A673 (cell line): ENCODE data around the gene WFIKKN1. TPM values are rescaled to one million over a fixed set of nuclear protein-coding genes. Genes with fewer than 3 reads are reported as not detected.

Source experiments
- BruUV-seq: library from RNA; stranded (reverse); fragments of 400-500 nt; replicated peaks from 2 replicates; lab custom pipeline; 2021; lab: Mats Ljungman, UMichigan
- CTCF ChIA-PET: fragments of 300-600 bp; sonication (Branson Sonifier 250); formaldehyde crosslinking; loops from one replicate; lab custom pipeline; 2022; ENCODE audit warnings: antibody characterized with exemption; lab: Charles Lee
- POLR2A ChIA-PET: fragments of 300-600 bp; sonication (Branson Sonifier 250); formaldehyde crosslinking; loops from one replicate; lab custom pipeline; 2022; ENCODE audit warnings: antibody characterized with exemption; ENCODE audit not compliant: low non-redundant PET; lab: Charles Lee
- DNase-seq: peaks from one replicate; pipeline ENCODE4 v3.0.0-alpha.2; 2015; ENCODE audit warnings: low spot score
- H3K27ac ChIP-seq: fragments of 200-600 bp; sonication (generic); 2 replicates; pipeline ENCODE4 v1.5.1; 2016; ENCODE audit warnings: mixed run types, low read depth, mild to moderate bottlenecking, mixed read lengths, antibody characterized with exemption, low read length; ENCODE audit not compliant: poor library complexity, severe bottlenecking
- H3K27me3 ChIP-seq: fragments of 200-600 bp; sonication (generic); replicated peaks from 2 replicates; pipeline ENCODE4 v1.6.1; 2017; ENCODE audit warnings: mixed run types, low read depth, mild to moderate bottlenecking, mixed read lengths, antibody characterized with exemption, low read length; ENCODE audit not compliant: insufficient read depth, poor library complexity
- H3K36me3 ChIP-seq: fragments of 200-600 bp; sonication (generic); 2 replicates; pipeline ENCODE4 v1.6.1; 2016; ENCODE audit warnings: mixed run types, mild to moderate bottlenecking, mixed read lengths, antibody characterized with exemption, low read length; ENCODE audit not compliant: insufficient read depth, poor library complexity, severe bottlenecking
- H3K4me1 ChIP-seq: fragments of 200-600 bp; sonication (generic); 2 replicates; pipeline ENCODE4 v1.6.1; 2017; ENCODE audit warnings: mixed run types, mild to moderate bottlenecking, mixed read lengths, antibody characterized with exemption, low read length; ENCODE audit not compliant: insufficient read depth, poor library complexity, severe bottlenecking
- H3K4me3 ChIP-seq: fragments of 200-600 bp; sonication (generic); 2 replicates; pipeline ENCODE4 v1.5.1; 2016; ENCODE audit warnings: low read depth, mixed run types, mild to moderate bottlenecking, mixed read lengths, low read length; ENCODE audit not compliant: poor library complexity, severe bottlenecking
- H3K9me3 ChIP-seq: fragments of 200-600 bp; sonication (generic); 2 replicates; pipeline ENCODE4 v1.6.1; 2016; ENCODE audit warnings: mixed run types, low read depth, mild to moderate bottlenecking, mixed read lengths, antibody characterized with exemption, low read length; ENCODE audit not compliant: poor library complexity, severe bottlenecking
- CTCF ChIP-seq: fragments of 300-800, 200-600 bp; sonication (generic); conservative IDR thresholded peaks from 2 replicates; pipeline ENCODE4 v1.5.1; 2017; ENCODE audit warnings: low read depth, mild to moderate bottlenecking, antibody characterized with exemption, low read length, moderate library complexity, mixed read lengths
- EZH2 ChIP-seq: fragments of 200-600 bp; sonication (generic); IDR thresholded peaks from 2 replicates; pipeline ENCODE4 v1.6.1; 2017; ENCODE audit warnings: borderline replicate concordance, low read depth, mild to moderate bottlenecking, mixed read lengths, antibody characterized with exemption, low read length; ENCODE audit not compliant: poor library complexity, severe bottlenecking
- intact Hi-C: fragments of 100-400 bp; cut with micrococcal nuclease; formaldehyde crosslinking; loops from one replicate; pipeline ENCODE4 v1.10.0; 2022; ENCODE audit not compliant: unreplicated experiment
- total RNA-seq: library from RNA; stranded (reverse); gene quantifications from 2 replicates; pipeline ENCODE4 v1.2.3, GENCODE V29; 2021

WFIKKN1 gene
- total RNA-seq, 1 experiment from 2014 or later, result 1.7 TPM

- Histone ChIP-seq H3K4me3 (no peak overlapping the region), H3K4me1 (peaks cover 28% of the 10 kb centered on the region), H3K9me3 (no peaks in the 10 kb centered on the region), H3K36me3 (no peaks in the 10 kb centered on the region), H3K27ac (no peak overlapping the region), H3K27me3 (no peaks in the 10 kb centered on the region)
- ChIA-PET CTCF (no interaction called here), POLR2A (no interaction called here)
- no peak for TF ChIP-seq CTCF
- no peak for TF ChIP-seq EZH2
- no TSS peak for BruUV-seq
- intact Hi-C loops, result no loop called here
- DNase-seq, result no peak
Measured at GRCh38 chr16:583470-583814, 47.3 kb upstream of the WFIKKN1 start.

- no TSS peak for BruUV-seq
- DNase-seq, result peak; percentile 37
- no peak for TF ChIP-seq CTCF
- CTCF ChIA-PET, result interaction anchor here (0.9 kb wide), 1 partner anchor 518 kb away, joined by 12 read pairs; no protein-coding TSS in a partner anchor
- peaks cover 28% of the 10 kb centered on the region for H3K4me1 ChIP-seq
- H3K27ac ChIP-seq, result no peak overlapping the region
- no peaks in the 10 kb centered on the region for H3K27me3 ChIP-seq
- POLR2A ChIA-PET, result no interaction called here
- intact Hi-C loops, result no loop called here
- no peaks in the 10 kb centered on the region for H3K9me3 ChIP-seq
- no peaks in the 10 kb centered on the region for H3K36me3 ChIP-seq
- H3K4me3 ChIP-seq, result no peak overlapping the region
Measured at GRCh38 chr16:583815-584591, 46.8 kb upstream of the WFIKKN1 start.

DNA sequence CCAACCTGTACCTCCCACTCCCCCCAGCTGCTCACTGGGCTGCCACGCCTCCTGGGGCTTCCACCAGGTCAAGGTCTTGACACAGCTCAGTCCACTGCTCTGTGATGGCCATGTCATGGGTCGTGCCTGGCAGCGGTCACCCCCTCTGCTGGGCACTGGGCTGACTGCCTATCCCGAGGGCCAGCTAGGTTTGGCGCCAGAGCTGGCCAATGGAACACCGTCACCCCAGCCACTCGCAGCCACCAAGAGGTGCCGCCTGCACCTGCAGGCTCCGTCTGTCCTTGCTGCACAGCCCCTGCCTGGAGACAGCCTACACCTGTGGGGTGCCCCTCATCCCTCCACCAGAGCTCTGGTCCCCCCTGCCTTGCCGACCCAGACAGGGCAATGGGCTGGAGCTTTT lies 45.4 kb upstream of the WFIKKN1 start:
- H3K4me3 ChIP-seq, result no peak overlapping the region
- H3K27ac ChIP-seq, result no peak overlapping the region
- intact Hi-C loops, result loop anchor here (5.0 kb wide), 1 partner anchor 52 kb away; the partner anchor contains the start of gene METTL26
- DNase-seq, result no peak
- no peak for TF ChIP-seq CTCF
- TF ChIP-seq EZH2, result no peak
- no peaks in the 10 kb centered on the region for H3K27me3 ChIP-seq
- CTCF ChIA-PET, result interaction anchor here (0.9 kb wide), 1 partner anchor 519 kb away, joined by 12 read pairs; no protein-coding TSS in a partner anchor
- no peaks in the 10 kb centered on the region for H3K36me3 ChIP-seq
- H3K9me3 ChIP-seq, result no peaks in the 10 kb centered on the region
- POLR2A ChIA-PET, result no interaction called here
- peaks cover 28% of the 10 kb centered on the region for H3K4me1 ChIP-seq
- BruUV-seq, result no TSS peak
